ENCODE measurements around the gene EIF3D.
A peak's percentile ranks its signal among the peaks of the same experiment; 100 is the strongest.

EIF3D gene

GRCh38 chr22:36528795-36529751, at the start of gene EIF3D:
EIF3D (minus strand) TSS chr22:36529166; CDS start chr22:36526121, 3,045 bp downstream.
- peak; percentile 96 for DNase-seq (ENCODE audit: low read depth)

- DNase-seq (ENCODE audit: low read depth) = no peak
These were observed 49.7 kb upstream of the EIF3D start for GRCh38 chr22:36578619-36579018.

- DNase-seq (ENCODE audit: low read depth) = peak; percentile 79
These were observed 48.1 kb upstream of the EIF3D start for GRCh38 chr22:36577019-36577418.

GRCh38 chr22:36574728-36575127, 45.8 kb upstream of the EIF3D start:
- DNase-seq (ENCODE audit: low read depth) = no peak

- DNase-seq (ENCODE audit: low read depth) = no peak
These were observed 44.9 kb upstream of the EIF3D start for GRCh38 chr22:36573815-36574363.

GRCh38 chr22:36571991-36572390, 43.0 kb upstream of the EIF3D start:
- DNase-seq (ENCODE audit: low read depth) = no peak

- DNase-seq (ENCODE audit: low read depth) = no peak
These were observed 41.0 kb upstream of the EIF3D start for GRCh38 chr22:36569999-36570398.

- no peak for DNase-seq (ENCODE audit: low read depth)
These were observed 39.9 kb upstream of the EIF3D start for GRCh38 chr22:36568846-36569245.

- DNase-seq (ENCODE audit: low read depth) = no peak
These were observed 37.8 kb upstream of the EIF3D start for GRCh38 chr22:36566720-36567119.

GRCh38 chr22:36565686-36566085, 36.7 kb upstream of the EIF3D start:
- no peak for DNase-seq (ENCODE audit: low read depth)

GRCh38 chr22:36565159-36565507, 36.2 kb upstream of the EIF3D start:
- DNase-seq (ENCODE audit: low read depth) = no peak

GRCh38 chr22:36564422-36565158, 35.6 kb upstream of the EIF3D start:
- no peak for DNase-seq (ENCODE audit: low read depth)

GRCh38 chr22:36563898-36564297, 34.9 kb upstream of the EIF3D start:
- DNase-seq (ENCODE audit: low read depth) = no peak

- no peak for DNase-seq (ENCODE audit: low read depth)
These were observed 34.5 kb upstream of the EIF3D start for GRCh38 chr22:36563444-36563843.

GRCh38 chr22:36563001-36563400, 34.0 kb upstream of the EIF3D start:
- no peak for DNase-seq (ENCODE audit: low read depth)

- no peak for DNase-seq (ENCODE audit: low read depth)
These were observed 33.4 kb upstream of the EIF3D start for GRCh38 chr22:36562261-36562835.

- no peak for DNase-seq (ENCODE audit: low read depth)
These were observed 32.4 kb upstream of the EIF3D start for GRCh38 chr22:36561291-36561811.

- no peak for DNase-seq (ENCODE audit: low read depth)
These were observed 31.0 kb upstream of the EIF3D start for GRCh38 chr22:36560001-36560400.

- DNase-seq (ENCODE audit: low read depth) = no peak
These were observed 25.1 kb upstream of the EIF3D start for GRCh38 chr22:36554098-36554497.

- DNase-seq (ENCODE audit: low read depth) = no peak
These were observed 23.3 kb upstream of the EIF3D start for GRCh38 chr22:36552289-36552688.

- no peak for DNase-seq (ENCODE audit: low read depth)
These were observed 21.9 kb upstream of the EIF3D start for GRCh38 chr22:36550701-36551495.
